GM23248 (cell line): ENCODE results near the gene MAP3K5. TPM values are rescaled to one million over a fixed set of nuclear protein-coding genes. Genes with fewer than 3 reads are reported as not detected.

Experiments
- DNase-seq: peaks from one replicate; pipeline ENCODE4 v3.0.0-alpha.2; 2015
- H2AFZ ChIP-seq: fragments of 200-600 bp; sonication (generic); 2 replicates; pipeline ENCODE4 v1.6.1; 2016; ENCODE audit warnings: antibody characterized with exemption
- H3F3A ChIP-seq: fragments of 200-600 bp; sonication (generic); 2 replicates; pipeline ENCODE4 v1.6.1; 2016; ENCODE audit warnings: mild to moderate bottlenecking, antibody characterized with exemption, mixed run types; ENCODE audit not compliant: insufficient read depth
- H3K27ac ChIP-seq: fragments of 200-600 bp; sonication (generic); 2 replicates; pipeline ENCODE4 v1.5.1; 2016; ENCODE audit warnings: mild to moderate bottlenecking
- H3K27me3 ChIP-seq: fragments of 200-600 bp; sonication (generic); replicated peaks from 2 replicates; pipeline ENCODE4 v1.6.1; 2016; ENCODE audit warnings: mild to moderate bottlenecking; ENCODE audit not compliant: insufficient read depth
- H3K36me3 ChIP-seq: fragments of 200-600 bp; sonication (generic); 2 replicates; pipeline ENCODE4 v1.6.1; 2016; ENCODE audit warnings: low read depth, mild to moderate bottlenecking
- H3K4me1 ChIP-seq: fragments of 200-600 bp; sonication (generic); 2 replicates; pipeline ENCODE4 v1.6.1; 2016; ENCODE audit warnings: mild to moderate bottlenecking; ENCODE audit not compliant: insufficient read depth
- H3K4me2 ChIP-seq: fragments of 200-600 bp; sonication (generic); one replicate; pipeline ENCODE4 v1.6.1; 2016; ENCODE audit warnings: mild to moderate bottlenecking; ENCODE audit not compliant: unreplicated experiment
- H3K4me3 ChIP-seq: fragments of 200-600 bp; sonication (generic); 2 replicates; pipeline ENCODE4 v1.5.1; 2016; ENCODE audit warnings: mild to moderate bottlenecking
- H3K79me2 ChIP-seq: fragments of 200-600 bp; sonication (generic); 2 replicates; pipeline ENCODE4 v1.6.1; 2016; ENCODE audit warnings: mild to moderate bottlenecking; ENCODE audit not compliant: insufficient read depth
- H3K9ac ChIP-seq: fragments of 200-600 bp; sonication (generic); 2 replicates; pipeline ENCODE4 v1.6.1; 2016; ENCODE audit warnings: mild to moderate bottlenecking
- H3K9me2 ChIP-seq: fragments of 200-600 bp; sonication (generic); 2 replicates; pipeline ENCODE4 v1.6.1; 2016; ENCODE audit warnings: mixed run types, mild to moderate bottlenecking, moderate library complexity; ENCODE audit not compliant: insufficient read depth
- H3K9me3 ChIP-seq: fragments of 200-600 bp; sonication (generic); one replicate; pipeline ENCODE4 v1.6.1; 2017; ENCODE audit warnings: low read depth
- H4K20me1 ChIP-seq: fragments of 200-600 bp; sonication (generic); 2 replicates; pipeline ENCODE4 v1.6.0; 2016; ENCODE audit not compliant: insufficient read depth
- EZH2 ChIP-seq: fragments of 200-600 bp; sonication (generic); IDR thresholded peaks from 2 replicates; pipeline ENCODE4 v1.6.1; 2018; ENCODE audit warnings: antibody characterized with exemption, mild to moderate bottlenecking; ENCODE audit not compliant: insufficient read depth, poor library complexity, severe bottlenecking
- EZH2phosphoT487 ChIP-seq: fragments of 200-600 bp; sonication (generic); IDR thresholded peaks from 2 replicates; pipeline ENCODE4 v1.6.1; 2018; ENCODE audit warnings: antibody characterized with exemption, moderate library complexity, mild to moderate bottlenecking, low read depth; ENCODE audit not compliant: insufficient read depth
- WGBS, 2 experiments: methylation state at CpG; one replicate each; pipeline ENCODE4 v1.1.6; 2015 to 2017; ENCODE audit warnings: low lambda C conversion rate in 2 of 2, low coverage in 1 of 2; ENCODE audit errors: missing lambda C conversion rate in 2 of 2; 5-methylcytosine and 5-hydroxymethylcytosine counted together
- in situ Hi-C: fragments of 300-500 bp; cut with MboI; formaldehyde crosslinking; loops from 2 replicates; pipeline ENCODE4 v1.15.0; 2020
- polyA plus RNA-seq: library from polyadenylated mRNA; unstranded; fragments of >200 nt; fragmentation: Nextera tagmentation; extraction: Ambion mirVana; gene quantifications from 2 replicates; pipeline ENCODE4 v1.2.1, GENCODE V29; 2016
- total RNA-seq: library from RNA; depleted of rRNA; stranded (reverse); fragments of >200 nt; shearing (Covaris generic); gene quantifications from 2 replicates; pipeline ENCODE4 v1.2.3, GENCODE V29; 2014

MAP3K5 gene
- total and polyA plus RNA-seq, 2 experiments from 2014 or later, result 1.4 to 4.1 TPM

DNA sequence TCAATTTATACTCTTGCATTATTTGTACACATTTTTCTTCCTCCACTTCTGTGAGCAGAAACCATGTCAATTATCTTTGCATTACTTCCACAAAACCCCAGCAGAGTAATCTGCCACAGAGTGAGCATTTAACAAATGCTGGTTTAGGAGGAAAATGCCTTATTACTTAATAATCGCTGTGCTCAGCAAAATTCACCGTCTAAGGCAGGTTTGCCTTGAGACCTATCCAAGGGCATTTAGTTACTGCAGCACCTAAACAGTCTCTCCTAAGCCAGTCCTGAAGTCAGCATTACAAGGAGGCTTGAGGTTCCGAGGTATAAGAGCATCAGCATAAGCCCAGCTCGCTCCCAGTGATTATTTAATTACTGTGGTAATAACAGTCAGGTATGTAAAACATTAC lies 270.4 kb downstream of the MAP3K5 start:
- H4K20me1 ChIP-seq, result no peaks in the 10 kb centered on the region
- no peaks in the 10 kb centered on the region for H3K79me2 ChIP-seq
- DNase-seq, result no peak
- H3K27ac ChIP-seq, result no peak overlapping the region
- no peaks in the 10 kb centered on the region for H3K9me2 ChIP-seq
- no peaks in the 10 kb centered on the region for H3K27me3 ChIP-seq
- H3K9me3 ChIP-seq, result no peaks in the 10 kb centered on the region
- no peaks in the 10 kb centered on the region for H3K36me3 ChIP-seq
- 79 to 80% methylated on average over 4 of the region's 4 CpGs for WGBS, 2 experiments
- no peak overlapping the region for H3K9ac ChIP-seq
- no peaks in the 10 kb centered on the region for H3K4me1 ChIP-seq
- H3K4me2 ChIP-seq, result no peak overlapping the region
- in situ Hi-C loops, result no loop called here
- H3K4me3 ChIP-seq, result no peak overlapping the region
- no peak for TF ChIP-seq EZH2phosphoT487
- no peak for TF ChIP-seq EZH2
- no peaks in the 10 kb centered on the region for H3F3A ChIP-seq
- H2AFZ ChIP-seq, result no peak overlapping the region

DNA sequence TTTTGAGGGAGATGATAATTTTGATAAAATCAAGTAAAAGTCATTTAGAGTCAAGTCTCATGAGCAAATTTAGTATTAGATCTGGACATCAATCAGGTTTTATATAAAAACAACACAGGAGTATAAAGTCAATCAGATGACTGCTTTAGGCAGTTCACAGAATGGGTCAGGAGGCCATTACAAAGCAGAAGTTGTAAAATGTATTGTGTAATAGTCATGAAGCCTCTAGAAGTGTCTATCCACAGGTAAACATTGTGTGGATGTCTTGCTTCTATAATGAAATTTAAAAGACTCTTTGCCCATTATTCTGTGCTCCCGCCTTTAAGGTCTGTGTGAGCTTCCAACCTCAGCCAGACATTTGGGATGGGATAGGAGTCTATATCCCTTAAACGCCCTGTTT lies 270.9 kb downstream of the MAP3K5 start:
- no peak overlapping the region for H3K4me3 ChIP-seq
- H3F3A ChIP-seq, result no peaks in the 10 kb centered on the region
- H3K4me1 ChIP-seq, result no peaks in the 10 kb centered on the region
- no peaks in the 10 kb centered on the region for H3K9me2 ChIP-seq
- H3K9ac ChIP-seq, result no peak overlapping the region
- in situ Hi-C loops, result no loop called here
- 56 to 60% methylated on average over 2 of the region's 2 CpGs for WGBS, 2 experiments
- H2AFZ ChIP-seq, result no peak overlapping the region
- no peak overlapping the region for H3K4me2 ChIP-seq
- no peaks in the 10 kb centered on the region for H3K9me3 ChIP-seq
- no peak for TF ChIP-seq EZH2
- TF ChIP-seq EZH2phosphoT487, result no peak
- DNase-seq, result no peak
- no peaks in the 10 kb centered on the region for H3K27me3 ChIP-seq
- H3K36me3 ChIP-seq, result no peaks in the 10 kb centered on the region
- H3K27ac ChIP-seq, result no peak overlapping the region
- no peaks in the 10 kb centered on the region for H4K20me1 ChIP-seq
- H3K79me2 ChIP-seq, result no peaks in the 10 kb centered on the region

DNA sequence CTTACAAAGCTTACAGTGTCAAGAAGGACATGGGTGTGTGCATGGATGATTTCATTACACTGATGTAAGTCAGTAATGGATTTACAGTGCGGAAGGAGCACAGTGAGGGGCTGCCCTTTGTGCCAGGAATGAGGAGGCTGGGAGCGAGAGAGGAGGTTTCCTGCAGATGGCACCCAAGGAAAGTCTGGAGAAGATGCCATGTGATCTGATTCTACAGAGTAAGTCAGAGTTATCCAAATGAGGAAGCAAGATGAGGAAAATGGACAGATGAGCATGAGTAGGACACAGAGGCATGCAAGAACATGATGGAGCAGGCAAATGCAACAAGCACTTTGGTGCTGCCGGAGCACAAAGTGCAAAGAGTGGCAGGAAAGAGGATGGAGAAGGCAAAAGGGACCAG lies 271.8 kb downstream of the MAP3K5 start:
- H3K9me2 ChIP-seq, result no peaks in the 10 kb centered on the region
- H3K79me2 ChIP-seq, result no peaks in the 10 kb centered on the region
- H3K9ac ChIP-seq, result no peak overlapping the region
- H4K20me1 ChIP-seq, result no peaks in the 10 kb centered on the region
- H3K4me2 ChIP-seq, result no peak overlapping the region
- H3K36me3 ChIP-seq, result no peaks in the 10 kb centered on the region
- H3K27me3 ChIP-seq, result no peaks in the 10 kb centered on the region
- 76 to 84% methylated on average over 3 of the region's 3 CpGs for WGBS, 2 experiments
- no peak overlapping the region for H3K27ac ChIP-seq
- TF ChIP-seq EZH2phosphoT487 (no peak), EZH2 (no peak)
- H3F3A ChIP-seq, result no peaks in the 10 kb centered on the region
- in situ Hi-C loops, result no loop called here
- H2AFZ ChIP-seq, result no peak overlapping the region
- H3K9me3 ChIP-seq, result no peaks in the 10 kb centered on the region
- no peaks in the 10 kb centered on the region for H3K4me1 ChIP-seq
- DNase-seq, result no peak
- no peak overlapping the region for H3K4me3 ChIP-seq

DNA sequence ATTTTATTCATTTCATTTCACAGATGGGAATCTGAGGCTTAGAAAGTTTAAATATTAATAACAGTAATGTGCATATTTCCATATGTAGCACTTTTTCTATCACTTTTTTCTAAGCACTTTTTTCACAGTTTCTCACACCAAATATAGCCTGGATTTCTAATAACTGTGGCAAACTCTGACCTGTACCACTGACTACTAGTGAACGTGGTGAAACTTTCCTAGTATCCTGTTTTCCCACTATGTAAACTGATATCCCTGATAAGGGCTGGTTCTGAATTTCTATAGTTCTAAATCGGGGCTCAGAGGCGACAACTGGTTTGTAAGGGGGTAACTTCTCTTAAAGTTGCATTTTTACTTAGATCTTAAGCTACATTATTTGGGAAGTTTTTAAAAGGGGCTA lies 274.7 kb downstream of the MAP3K5 start:
- no peak overlapping the region for H3K4me3 ChIP-seq
- no peak overlapping the region for H3K4me2 ChIP-seq
- H3K36me3 ChIP-seq, result no peaks in the 10 kb centered on the region
- H2AFZ ChIP-seq, result no peak overlapping the region
- H3K79me2 ChIP-seq, result no peaks in the 10 kb centered on the region
- H4K20me1 ChIP-seq, result no peaks in the 10 kb centered on the region
- no peak overlapping the region for H3K27ac ChIP-seq
- no peaks in the 10 kb centered on the region for H3K9me3 ChIP-seq
- 80 to 85% methylated on average over 3 of the region's 3 CpGs for WGBS, 2 experiments
- no peaks in the 10 kb centered on the region for H3K9me2 ChIP-seq
- no peak overlapping the region for H3K9ac ChIP-seq
- no peaks in the 10 kb centered on the region for H3K27me3 ChIP-seq
- TF ChIP-seq EZH2phosphoT487, result no peak
- TF ChIP-seq EZH2, result no peak
- H3K4me1 ChIP-seq, result no peaks in the 10 kb centered on the region
- in situ Hi-C loops, result no loop called here
- DNase-seq, result no peak
- no peaks in the 10 kb centered on the region for H3F3A ChIP-seq

DNA sequence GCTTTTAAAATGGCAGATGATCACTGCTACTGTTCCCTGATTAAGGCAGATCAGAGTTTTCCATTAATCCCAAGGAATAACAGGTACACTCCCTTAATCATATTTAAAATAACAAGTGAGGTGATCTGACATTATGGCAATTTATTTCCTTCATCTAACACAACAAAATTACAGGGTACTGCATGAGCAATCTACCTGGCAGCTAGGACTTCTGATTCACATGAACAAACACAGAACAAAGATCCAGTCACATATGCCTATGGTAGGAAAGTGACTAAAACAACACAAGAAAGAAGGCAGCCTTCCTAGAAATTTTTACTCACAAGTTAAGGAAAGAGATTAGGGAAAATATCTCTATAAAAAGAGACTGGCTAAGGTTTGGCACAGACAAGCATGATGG lies 275.3 kb downstream of the MAP3K5 start:
- H3K9me2 ChIP-seq, result no peaks in the 10 kb centered on the region
- no peak overlapping the region for H3K4me3 ChIP-seq
- H3K9ac ChIP-seq, result no peak overlapping the region
- peak; percentile 19 for DNase-seq
- no peaks in the 10 kb centered on the region for H3F3A ChIP-seq
- no peak overlapping the region for H3K27ac ChIP-seq
- no peaks in the 10 kb centered on the region for H3K36me3 ChIP-seq
- H3K4me1 ChIP-seq, result no peaks in the 10 kb centered on the region
- H2AFZ ChIP-seq, result no peak overlapping the region
- in situ Hi-C loops, result no loop called here
- no peak overlapping the region for H3K4me2 ChIP-seq
- no peaks in the 10 kb centered on the region for H4K20me1 ChIP-seq
- no peaks in the 10 kb centered on the region for H3K79me2 ChIP-seq
- H3K27me3 ChIP-seq, result no peaks in the 10 kb centered on the region
- TF ChIP-seq EZH2phosphoT487 (no peak), EZH2 (no peak)
- H3K9me3 ChIP-seq, result no peaks in the 10 kb centered on the region
